H1 (cell line): ENCODE results near the gene VENTX. TPM values are rescaled to one million over a fixed set of nuclear protein-coding genes. Genes with fewer than 3 reads are reported as not detected.

Experiments
- CTCF ChIA-PET: fragments of 300-600 bp; sonication (Branson Sonifier 250); formaldehyde crosslinking; loops from one replicate; lab custom pipeline; 2021; ENCODE audit not compliant: partially characterized antibody; lab: Charles Lee
- POLR2A ChIA-PET: fragments of 300-600 bp; sonication (Branson Sonifier 250); formaldehyde crosslinking; loops from one replicate; lab custom pipeline; 2021; ENCODE audit warnings: inconsistent platforms; ENCODE audit not compliant: partially characterized antibody; lab: Charles Lee
- DNase-seq, 2 experiments: peaks; one replicate each; pipeline versions ENCODE4 v3.0.0 to v3.0.0-alpha.2; 2010 to 2022; ENCODE audit warnings: low spot score in 2 of 2, low read depth in 1 of 2, mixed read lengths in 1 of 2
- FAIRE-seq: peaks from 2 replicates; lab custom pipeline; 2011; peaks lifted over from hg19 to GRCh38; lab: Jason Lieb, UNC
- H2AFZ ChIP-seq: 2 replicates; pipeline ENCODE4 v1.8.1; 2012; ENCODE audit warnings: low read length, inconsistent platforms
- H2AK5ac ChIP-seq: 2 replicates; pipeline ENCODE4 v1.6.1; 2013; ENCODE audit warnings: low read depth, low read length
- H2BK120ac ChIP-seq: replicated peaks from 2 replicates; pipeline ENCODE3; 2013; ENCODE audit warnings: low read depth, low read length, inconsistent platforms
- H2BK12ac ChIP-seq: 2 replicates; pipeline ENCODE4 v1.6.1; 2013; ENCODE audit warnings: low read depth, low read length
- H2BK15ac ChIP-seq: 2 replicates; pipeline ENCODE4 v1.6.1; 2013; ENCODE audit warnings: low read length
- H2BK20ac ChIP-seq: 2 replicates; pipeline ENCODE4 v1.6.1; 2013; ENCODE audit warnings: low read length
- H2BK5ac ChIP-seq: 2 replicates; pipeline ENCODE4 v1.6.1; 2013; ENCODE audit warnings: low read depth, low read length
- H3K14ac ChIP-seq: 2 replicates; pipeline ENCODE4 v1.6.1; 2013; ENCODE audit warnings: inconsistent platforms; ENCODE audit not compliant: insufficient read length
- H3K18ac ChIP-seq: 2 replicates; pipeline ENCODE4 v1.6.1; 2013; ENCODE audit warnings: low read length; ENCODE audit errors: extremely low read depth
- H3K23ac ChIP-seq: 2 replicates; pipeline ENCODE4 v1.6.1; 2013; ENCODE audit warnings: inconsistent platforms; ENCODE audit not compliant: insufficient read length
- H3K23me2 ChIP-seq: 2 replicates; pipeline ENCODE4 v1.6.1; 2013; ENCODE audit warnings: low read depth, low read length
- H3K27ac ChIP-seq: 2 replicates; pipeline ENCODE4 v1.6.1; 2011; ENCODE audit warnings: low read depth, low read length, inconsistent platforms
- H3K27me3 ChIP-seq, 4 experiments: replicated peaks in 1 of 4; 1 replicate in 1 of 4; 2 replicates in 3 of 4; pipeline versions ENCODE4 v1.6.1 to v1.8.1; 2011 to 2013; ENCODE audit warnings: low read length in 3 of 4, mild to moderate bottlenecking in 3 of 4, inconsistent platforms in 2 of 4, mixed read lengths in 2 of 4, moderate library complexity in 1 of 4; ENCODE audit not compliant: control insufficient read depth in 3 of 4, insufficient read depth in 3 of 4; ENCODE audit errors: extremely low read depth in 1 of 4
- H3K36me3 ChIP-seq, 4 experiments: 2 replicates each; pipeline versions ENCODE4 v1.6.1 to v1.8.1; 2011 to 2013; ENCODE audit warnings: mild to moderate bottlenecking in 4 of 4, low read length in 3 of 4, moderate library complexity in 2 of 4, control low read depth in 1 of 4, inconsistent platforms in 1 of 4; ENCODE audit not compliant: insufficient read depth in 4 of 4, control insufficient read depth in 2 of 4
- H3K4ac ChIP-seq: replicated peaks from 2 replicates; pipeline ENCODE3; 2013; ENCODE audit warnings: low read length, low read depth, mixed read lengths, inconsistent platforms; ENCODE audit not compliant: insufficient read length
- H3K4me1 ChIP-seq, 4 experiments: replicated peaks in 1 of 4; 1 replicate in 1 of 4; 2 replicates in 3 of 4; pipeline versions ENCODE4 v1.6.1 to v1.8.1; 2011 to 2013; ENCODE audit warnings: low read length in 3 of 4, inconsistent platforms in 2 of 4, mixed read lengths in 1 of 4; ENCODE audit not compliant: insufficient read depth in 4 of 4, control insufficient read depth in 3 of 4
- H3K4me2 ChIP-seq, 2 experiments: 2 replicates each; pipeline versions ENCODE4 v1.6.1 to v1.8.1; 2011 to 2013; ENCODE audit warnings: low read depth in 2 of 2, low read length in 2 of 2, control low read depth in 1 of 2, inconsistent platforms in 1 of 2, mild to moderate bottlenecking in 1 of 2; ENCODE audit not compliant: insufficient read depth in 1 of 2
- H3K4me3 ChIP-seq, 4 experiments: fragments of 200-600, 300-600 bp in 1 of 4; sonication (generic), shearing (Covaris generic), sonication (Bioruptor Twin) in 1 of 4; 2 replicates each; pipeline versions ENCODE4 v1.5.1 to v1.8.1; 2011 to 2016; ENCODE audit warnings: low read length in 4 of 4, low read depth in 3 of 4, control low read depth in 2 of 4, inconsistent platforms in 2 of 4, mild to moderate bottlenecking in 2 of 4, mixed read lengths in 1 of 4, moderate library complexity in 1 of 4; ENCODE audit not compliant: insufficient read depth in 2 of 4; ENCODE audit errors: extremely low read depth in 1 of 4
- H3K56ac ChIP-seq: replicated peaks from 2 replicates; pipeline ENCODE3; 2013; ENCODE audit warnings: low read depth, mild to moderate bottlenecking, mixed read lengths, low read length, inconsistent platforms; ENCODE audit not compliant: insufficient read length
- H3K79me1 ChIP-seq: 2 replicates; pipeline ENCODE4 v1.6.1; 2013; ENCODE audit warnings: low read depth, low read length, control low read depth
- H3K79me2 ChIP-seq, 2 experiments: 2 replicates each; pipeline versions ENCODE4 v1.6.1 to v1.8.1; 2012 to 2013; ENCODE audit warnings: low read length in 2 of 2, mild to moderate bottlenecking in 2 of 2, inconsistent platforms in 1 of 2; ENCODE audit not compliant: insufficient read depth in 2 of 2, control insufficient read depth in 1 of 2
- H3K9ac ChIP-seq, 4 experiments: replicated peaks in 1 of 4; 1 replicate in 1 of 4; 2 replicates in 3 of 4; pipeline versions ENCODE4 v1.6.1 to v1.8.1; 2011 to 2013; ENCODE audit warnings: low read depth in 3 of 4, low read length in 3 of 4, control low read depth in 2 of 4, mild to moderate bottlenecking in 2 of 4, moderate library complexity in 2 of 4, inconsistent platforms in 1 of 4; ENCODE audit errors: extremely low read depth in 1 of 4
- H3K9me3 ChIP-seq, 2 experiments: 2 replicates each; pipeline versions ENCODE4 v1.6.1 to v1.8.1; 2012 to 2013; ENCODE audit warnings: mild to moderate bottlenecking in 2 of 2, moderate library complexity in 2 of 2, control low read depth in 1 of 2, inconsistent platforms in 1 of 2, low read depth in 1 of 2, low read length in 1 of 2, mixed read lengths in 1 of 2; ENCODE audit not compliant: insufficient read depth in 2 of 2
- H4K20me1 ChIP-seq, 2 experiments: replicated peaks in 1 of 2; 2 replicates each; pipeline versions ENCODE3 to v1.8.1; 2011 to 2013; ENCODE audit warnings: inconsistent platforms in 2 of 2, low read length in 2 of 2, mild to moderate bottlenecking in 1 of 2; ENCODE audit not compliant: insufficient read depth in 2 of 2, control insufficient read depth in 1 of 2
- H4K5ac ChIP-seq: 2 replicates; pipeline ENCODE4 v1.6.1; 2013; ENCODE audit warnings: low read length, low read depth, mixed read lengths, inconsistent platforms; ENCODE audit not compliant: insufficient read length
- H4K8ac ChIP-seq: 2 replicates; pipeline ENCODE4 v1.8.0; 2013; ENCODE audit warnings: mild to moderate bottlenecking, moderate library complexity, low read length, inconsistent platforms; ENCODE audit not compliant: insufficient read depth; ENCODE audit errors: extremely low read depth
- H4K91ac ChIP-seq: replicated peaks from 2 replicates; pipeline ENCODE3; 2013; ENCODE audit warnings: low read length, mixed read lengths, inconsistent platforms; ENCODE audit not compliant: insufficient read length
- FOSL1 ChIP-seq: IDR thresholded peaks from 2 replicates; pipeline ENCODE4 v1.6.1; 2011; ENCODE audit warnings: mild to moderate bottlenecking, low read depth, low read length, moderate library complexity; ENCODE audit not compliant: insufficient read depth
- JUN ChIP-seq: IDR thresholded peaks from 2 replicates; pipeline ENCODE4 v1.6.1; 2011; ENCODE audit warnings: low read depth, mild to moderate bottlenecking, improper control_type of control experiment, low read length
- NRF1 ChIP-seq: IDR thresholded peaks from 2 replicates; pipeline ENCODE4 v1.6.1; 2011; ENCODE audit warnings: mild to moderate bottlenecking, low read depth, low read length, improper control_type of control experiment
- RBBP5 ChIP-seq: IDR thresholded peaks from 2 replicates; pipeline ENCODE4 v1.7.1; 2012; ENCODE audit warnings: low read depth, mild to moderate bottlenecking, inconsistent platforms, low read length, moderate library complexity, borderline replicate concordance
- SIN3A ChIP-seq, 2 experiments: IDR thresholded peaks in 1 of 2; conservative IDR thresholded peaks in 1 of 2; 2 replicates each; pipeline ENCODE4 v1.6.1; 2011 to 2012; ENCODE audit warnings: low read length in 2 of 2, improper control_type of control experiment in 1 of 2, low read depth in 1 of 2, mild to moderate bottlenecking in 1 of 2
- SP2 ChIP-seq: IDR thresholded peaks from 2 replicates; pipeline ENCODE4 v1.6.1; 2012; ENCODE audit warnings: mild to moderate bottlenecking, low read length, inconsistent platforms
- WGBS, 2 experiments: shearing (Covaris generic) in 1 of 2; methylation state at CpG; one replicate each; pipeline versions ENCODE4 v1.1.6 to v1.1.7; 2013 to 2015; ENCODE audit warnings: low lambda C conversion rate in 2 of 2, mixed read lengths in 2 of 2, inconsistent platforms in 1 of 2, low coverage in 1 of 2, missing lambda C conversion rate in 1 of 2; ENCODE audit not compliant: insufficient replicate concordance in 2 of 2, insufficient coverage in 1 of 2, insufficient read length in 1 of 2; ENCODE audit errors: extremely low coverage in 1 of 2, missing lambda C conversion rate in 1 of 2; 5-methylcytosine and 5-hydroxymethylcytosine counted together
- polyA plus RNA-seq, 7 experiments: library from polyadenylated mRNA; depleted of rRNA in 3 of 7; stranded (reverse) in 5 of 7; unstranded in 2 of 7; fragments of >200 nt in 5 of 7; fragments of 200-250 nt in 2 of 7; gene quantifications; 1 replicate in 5 of 7; 2 replicates in 1 of 7; 4 replicates in 1 of 7; pipeline versions ENCODE4 v1.2.1 to v1.2.3, GENCODE V29; 2011 to 2013; ENCODE audit warnings: missing spikeins in 2 of 7, mixed read lengths in 2 of 7
- total RNA-seq: library from RNA; stranded (reverse); fragmentation: NEBNext Ultra II Directional; extraction: Animal tissue kit (Norgen Biotek cat#: 25700); gene quantifications from 2 replicates; pipeline ENCODE4 v1.2.1, GENCODE V29; 2021

The VENTX gene
- total and polyA plus RNA-seq, 2 of the 8 experiments (the other 6 are each of a cell fraction or from before 2014, with no cell fraction given) = 5.6 TPM

GRCh38 chr10:133198621-133199487, 38.8 kb upstream of the VENTX start:
- H3K36me3 ChIP-seq = peaks cover 0 to 6% (median 0%) of the 10 kb centered on the region in 4 experiments; a peak in 2 of 8 replicates
- no peak overlapping the region for H3K9ac ChIP-seq
- no peak for DNase-seq
- H3K27me3 ChIP-seq = no peaks in the 10 kb centered on the region
- ChIA-PET POLR2A (interaction anchor here (1.0 to 2.9 kb wide), 5 partner anchors 8 to 19 kb away, joined by 3 to 11 read pairs (median 5); no protein-coding TSS in a partner anchor), CTCF (interaction anchor here (0.6 to 4.5 kb wide), 3 partner anchors 38 to 74 kb away, joined by 3 to 40 read pairs (median 4); no protein-coding TSS in a partner anchor)
- H2BK120ac ChIP-seq = no peak overlapping the region
- no peaks in the 10 kb centered on the region for H4K20me1 ChIP-seq
- no peaks in the 10 kb centered on the region for H3K79me2 ChIP-seq
- no peak overlapping the region for H2AFZ ChIP-seq
- H3K9me3 ChIP-seq = peaks cover 1 to 3% of the 10 kb centered on the region in 2 experiments; a peak in 3 of 4 replicates
- no peak overlapping the region for H4K8ac ChIP-seq
- no peak overlapping the region for H2BK12ac ChIP-seq
- H2BK20ac ChIP-seq = no peak overlapping the region
- H3K23me2 ChIP-seq = no peaks in the 10 kb centered on the region
- no peak overlapping the region for H2BK15ac ChIP-seq
- no peak overlapping the region for H3K4ac ChIP-seq
- 94% methylated on average over 18 of the region's 54 CpGs; no CpG with 5 or more reads in 1 of the 2 experiments for WGBS, 2 experiments
- H3K79me1 ChIP-seq = 0 out of 2 replicates have a peak, but pooled peaks cover 2% of the 10 kb centered on the region
- no peak overlapping the region for H3K56ac ChIP-seq
- peak overlapping the region; percentile 5 for H4K91ac ChIP-seq
- no peak overlapping the region for H3K27ac ChIP-seq
- no peak overlapping the region for H3K4me2 ChIP-seq
- TF ChIP-seq RBBP5 = no peak
- no peak for TF ChIP-seq FOSL1
- no peak for TF ChIP-seq JUN
- no peak for TF ChIP-seq NRF1
- no peak for TF ChIP-seq SP2
- no peak for TF ChIP-seq SIN3A (conservative IDR thresholded peaks at IDR 0.05 in 1 of 2, IDR thresholded peaks at IDR 0.05 in 1 of 2; ENCODE audit: low read depth in 1 of 2, low read length in 2 of 2)
- TF ChIP-seq, all 59 proteins: peak for 0
- no peak overlapping the region for H3K18ac ChIP-seq
- no peaks in the 10 kb centered on the region for H3K4me1 ChIP-seq
- H3K4me3 ChIP-seq = no peak overlapping the region
- no peak for FAIRE-seq
- no peak overlapping the region for H4K5ac ChIP-seq
- H2BK5ac ChIP-seq = no peak overlapping the region
- H2AK5ac ChIP-seq = no peak overlapping the region
- no peak overlapping the region for H3K14ac ChIP-seq
- H3K23ac ChIP-seq = no peak overlapping the region
